Neural progenitor cell (in vitro differentiated cells): ENCODE data around the gene ZXDC. TPM values are rescaled to one million over a fixed set of nuclear protein-coding genes. Genes with fewer than 3 reads are reported as not detected.

ENCODE experiments used
- DNase-seq: peaks from one replicate; pipeline ENCODE4 v3.0.0-alpha.2; 2016; ENCODE audit warnings: low spot score
- H2AFZ ChIP-seq: fragments of 200-600 bp; sonication (generic); replicated peaks from 2 replicates; pipeline ENCODE4 v1.6.1; 2016; ENCODE audit warnings: antibody characterized with exemption
- H3F3A ChIP-seq: fragments of 200-600 bp; sonication (generic); 2 replicates; pipeline ENCODE4 v1.6.1; 2016; ENCODE audit warnings: antibody characterized with exemption, low read depth
- H3K27ac ChIP-seq: fragments of 200-600 bp; sonication (generic); 2 replicates; pipeline ENCODE4 v1.5.1; 2016; ENCODE audit warnings: mild to moderate bottlenecking
- H3K27me3 ChIP-seq: fragments of 200-600 bp; sonication (generic); 2 replicates; pipeline ENCODE4 v1.6.1; 2016; ENCODE audit warnings: mild to moderate bottlenecking, moderate library complexity
- H3K36me3 ChIP-seq: fragments of 200-600 bp; sonication (generic); 2 replicates; pipeline ENCODE4 v1.5.1; 2016
- H3K4me1 ChIP-seq: fragments of 200-600 bp; sonication (generic); 2 replicates; pipeline ENCODE4 v1.6.1; 2016; ENCODE audit warnings: mixed run types
- H3K4me2 ChIP-seq: fragments of 200-600 bp; sonication (generic); 2 replicates; pipeline ENCODE4 v1.6.1; 2016
- H3K4me3 ChIP-seq: fragments of 200-600 bp; sonication (generic); 2 replicates; pipeline ENCODE4 v1.5.1; 2016
- H3K79me2 ChIP-seq: fragments of 200-600 bp; sonication (generic); 2 replicates; pipeline ENCODE4 v1.6.1; 2016; ENCODE audit warnings: low read depth
- H3K9ac ChIP-seq: fragments of 200-600 bp; sonication (generic); 2 replicates; pipeline ENCODE4 v1.6.1; 2016
- H3K9me3 ChIP-seq: fragments of 200-600 bp; sonication (generic); 2 replicates; pipeline ENCODE4 v1.5.1; 2016; ENCODE audit warnings: low read depth
- H4K20me1 ChIP-seq: fragments of 200-600 bp; sonication (generic); 2 replicates; pipeline ENCODE4 v1.6.1; 2016; ENCODE audit warnings: low read depth
- H3K27ac Mint-ChIP-seq: 3 replicates; pipeline ENCODE4 v1.8.0; 2021; ENCODE audit warnings: mixed read lengths
- H3K27me3 Mint-ChIP-seq: 2 replicates; pipeline ENCODE4 v1.8.0; 2022; ENCODE audit warnings: low read depth, mild to moderate bottlenecking, inconsistent platforms, moderate library complexity, mixed read lengths; ENCODE audit not compliant: insufficient read depth
- H3K36me3 Mint-ChIP-seq: 3 replicates; pipeline ENCODE4 v1.8.0; 2021; ENCODE audit warnings: mixed read lengths
- H3K4me1 Mint-ChIP-seq: 3 replicates; pipeline ENCODE4 v1.8.0; 2021; ENCODE audit warnings: mixed read lengths
- H3K4me3 Mint-ChIP-seq: 3 replicates; pipeline ENCODE4 v1.8.0; 2021; ENCODE audit warnings: mild to moderate bottlenecking, moderate library complexity, mixed read lengths
- H3K9me3 Mint-ChIP-seq: 3 replicates; pipeline ENCODE4 v1.8.0; 2020; ENCODE audit warnings: mixed read lengths
- EZH2 ChIP-seq: fragments of 200-600 bp; sonication (generic); IDR thresholded peaks from 2 replicates; pipeline ENCODE4 v1.6.1; 2017; ENCODE audit warnings: antibody characterized with exemption, mild to moderate bottlenecking, moderate library complexity
- EZH2phosphoT487 ChIP-seq: fragments of 200-600 bp; sonication (generic); IDR thresholded peaks from 2 replicates; pipeline ENCODE4 v1.6.1; 2017; ENCODE audit warnings: antibody characterized with exemption
- total RNA-seq: library from RNA; depleted of rRNA; stranded (reverse); fragments of >200 nt; gene quantifications from 2 replicates; pipeline ENCODE4 v1.2.3, GENCODE V29; 2015; ENCODE audit warnings: low replicate concordance
- TF ChIP-seq, protein P1 (sequence below): fragments of 200-600 bp; sonication (generic); IDR thresholded peaks from 2 replicates; pipeline ENCODE4 v1.5.1; 2017; ENCODE audit warnings: antibody characterized with exemption, mild to moderate bottlenecking

Gene ZXDC
- total RNA-seq, 1 donor from 2014 or later, result 12.4 TPM

DNA sequence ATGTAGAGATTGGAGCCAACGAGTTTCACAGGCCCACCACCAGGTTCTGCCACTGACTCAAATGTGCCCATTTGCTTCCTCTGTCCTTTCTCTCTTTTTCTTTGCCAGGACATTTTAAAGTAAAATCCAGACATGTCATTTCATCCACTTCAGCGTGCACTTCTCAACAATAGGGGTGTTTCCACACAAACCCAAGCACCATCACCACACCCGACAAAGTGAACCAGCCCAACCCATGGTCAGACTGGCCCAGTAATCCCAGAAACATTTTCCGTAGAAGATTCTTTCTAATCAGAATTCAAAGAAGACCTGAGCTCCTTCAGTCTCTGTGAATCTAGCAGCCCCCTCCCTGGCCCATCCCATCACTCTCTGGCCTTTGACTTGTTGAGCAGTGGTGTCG is 67.6 kb downstream of the ZXDC start:
- Histone ChIP-seq H3K4me1 (no peaks in the 10 kb centered on the region), H3K36me3 (no peaks in the 10 kb centered on the region), H3K4me3 (no peak overlapping the region), H2AFZ (no peak overlapping the region), H4K20me1 (no peaks in the 10 kb centered on the region), H3K79me2 (no peaks in the 10 kb centered on the region), H3F3A (no peaks in the 10 kb centered on the region), H3K9me3 (no peaks in the 10 kb centered on the region), H3K9ac (no peak overlapping the region), H3K27ac (no peak overlapping the region), H3K4me2 (no peak overlapping the region), H3K27me3 (no peaks in the 10 kb centered on the region)
- Mint-ChIP-seq H3K36me3 (no peaks in the 10 kb centered on the region), H3K27me3 (peaks cover 6% of the 10 kb centered on the region), H3K9me3 (no peaks in the 10 kb centered on the region), H3K4me1 (no peaks in the 10 kb centered on the region), H3K27ac (no peak overlapping the region), H3K4me3 (no peak overlapping the region)
- TF ChIP-seq, protein P1, sequence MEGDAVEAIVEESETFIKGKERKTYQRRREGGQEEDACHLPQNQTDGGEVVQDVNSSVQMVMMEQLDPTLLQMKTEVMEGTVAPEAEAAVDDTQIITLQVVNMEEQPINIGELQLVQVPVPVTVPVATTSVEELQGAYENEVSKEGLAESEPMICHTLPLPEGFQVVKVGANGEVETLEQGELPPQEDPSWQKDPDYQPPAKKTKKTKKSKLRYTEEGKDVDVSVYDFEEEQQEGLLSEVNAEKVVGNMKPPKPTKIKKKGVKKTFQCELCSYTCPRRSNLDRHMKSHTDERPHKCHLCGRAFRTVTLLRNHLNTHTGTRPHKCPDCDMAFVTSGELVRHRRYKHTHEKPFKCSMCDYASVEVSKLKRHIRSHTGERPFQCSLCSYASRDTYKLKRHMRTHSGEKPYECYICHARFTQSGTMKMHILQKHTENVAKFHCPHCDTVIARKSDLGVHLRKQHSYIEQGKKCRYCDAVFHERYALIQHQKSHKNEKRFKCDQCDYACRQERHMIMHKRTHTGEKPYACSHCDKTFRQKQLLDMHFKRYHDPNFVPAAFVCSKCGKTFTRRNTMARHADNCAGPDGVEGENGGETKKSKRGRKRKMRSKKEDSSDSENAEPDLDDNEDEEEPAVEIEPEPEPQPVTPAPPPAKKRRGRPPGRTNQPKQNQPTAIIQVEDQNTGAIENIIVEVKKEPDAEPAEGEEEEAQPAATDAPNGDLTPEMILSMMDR, result no peak
- TF ChIP-seq EZH2phosphoT487, result no peak
- TF ChIP-seq EZH2, result no peak
- no peak for DNase-seq

DNA sequence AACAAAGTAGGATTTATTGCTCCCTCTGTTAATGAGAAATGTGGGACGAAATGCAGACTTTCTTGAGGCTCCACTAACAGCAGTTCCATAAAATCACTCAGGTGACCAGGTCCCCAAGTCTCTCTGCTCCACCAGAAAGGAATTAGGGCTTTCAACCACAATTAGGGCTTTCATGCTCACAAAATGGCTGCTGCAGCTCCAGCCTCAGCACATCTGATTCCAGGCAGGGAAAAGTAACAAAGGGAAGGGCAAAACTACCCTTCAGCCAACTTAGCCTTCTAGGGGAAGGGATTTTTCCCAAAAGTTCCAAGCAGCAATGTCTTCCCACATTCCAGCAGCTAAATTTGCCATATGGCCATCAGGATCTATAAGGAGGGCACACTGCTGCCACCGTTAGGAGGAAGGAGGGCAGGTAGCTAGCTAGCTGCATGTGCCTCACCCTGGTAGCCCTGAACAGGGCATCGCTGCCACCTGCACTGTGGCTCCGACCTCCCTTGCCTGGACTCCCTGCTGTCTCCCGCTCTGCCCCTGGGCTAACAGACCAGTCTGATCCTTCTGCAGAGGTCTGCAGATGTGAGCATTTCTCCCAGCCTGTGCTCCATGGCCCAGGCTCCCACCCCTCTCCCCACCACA is 68.2 kb downstream of the ZXDC start:
- no peaks in the 10 kb centered on the region for H3K36me3 Mint-ChIP-seq
- H3K4me2 ChIP-seq, result no peak overlapping the region
- H3K9ac ChIP-seq, result no peak overlapping the region
- no peaks in the 10 kb centered on the region for H3K4me1 ChIP-seq
- H3K27me3 Mint-ChIP-seq, result peaks cover 6% of the 10 kb centered on the region
- H4K20me1 ChIP-seq, result no peaks in the 10 kb centered on the region
- TF ChIP-seq EZH2 (no peak), EZH2phosphoT487 (no peak)
- TF ChIP-seq, protein P1, result no peak
- no peak overlapping the region for H3K27ac ChIP-seq
- H3K9me3 ChIP-seq, result no peaks in the 10 kb centered on the region
- no peaks in the 10 kb centered on the region for H3K9me3 Mint-ChIP-seq
- no peaks in the 10 kb centered on the region for H3K36me3 ChIP-seq
- no peaks in the 10 kb centered on the region for H3F3A ChIP-seq
- no peaks in the 10 kb centered on the region for H3K79me2 ChIP-seq
- no peak overlapping the region for H3K4me3 Mint-ChIP-seq
- no peak for DNase-seq
- no peak overlapping the region for H3K4me3 ChIP-seq
- H2AFZ ChIP-seq, result no peak overlapping the region
- H3K27me3 ChIP-seq, result no peaks in the 10 kb centered on the region
- peaks cover 4% of the 10 kb centered on the region for H3K4me1 Mint-ChIP-seq
- no peak overlapping the region for H3K27ac Mint-ChIP-seq

DNA sequence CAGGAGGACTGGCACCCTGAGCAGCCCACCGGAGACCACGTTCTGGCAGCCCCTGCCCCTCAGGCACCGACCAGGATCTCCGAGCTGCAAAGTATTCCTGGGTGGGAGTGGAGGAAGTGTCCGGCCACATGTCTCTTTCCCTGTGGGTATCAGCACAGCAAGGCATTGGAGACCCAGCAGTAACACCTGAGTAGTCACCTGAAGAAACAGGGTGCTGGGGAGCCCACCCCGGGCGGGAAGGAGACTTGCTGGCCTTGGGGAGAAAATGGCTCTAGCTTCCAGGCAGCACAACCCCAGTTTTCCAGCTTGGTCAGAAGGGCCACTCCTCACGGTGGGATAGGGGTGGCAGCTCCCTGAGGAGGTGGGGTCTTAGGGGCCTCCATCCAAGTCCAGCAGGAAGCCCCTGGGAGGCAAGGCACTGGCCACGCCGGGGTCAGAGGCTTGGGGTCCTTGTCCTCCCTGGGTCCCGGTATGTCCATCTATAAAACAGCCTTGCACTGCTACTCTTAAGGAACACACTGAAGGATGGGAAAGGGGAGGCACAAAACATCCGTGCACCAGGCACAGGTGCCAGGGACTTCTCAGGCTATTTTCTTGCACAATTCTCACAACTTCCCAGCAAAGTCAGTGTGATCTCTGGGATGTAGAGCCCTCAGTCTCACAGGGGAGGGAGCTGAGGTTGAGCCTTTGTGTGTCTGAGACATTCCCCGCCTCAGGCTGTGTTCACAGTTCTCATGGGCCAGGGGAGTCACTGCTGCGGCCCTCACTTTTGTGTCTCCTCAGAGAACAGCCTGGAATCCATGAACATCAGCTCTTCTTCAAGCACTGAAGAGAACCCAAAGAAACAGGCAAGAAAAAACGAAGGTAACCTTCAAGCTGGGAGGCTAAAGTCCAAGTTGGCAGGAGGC is 69.0 kb downstream of the ZXDC start:
- H3K9me3 ChIP-seq, result no peaks in the 10 kb centered on the region
- TF ChIP-seq EZH2, result no peak
- peaks cover 6% of the 10 kb centered on the region for H3K27me3 Mint-ChIP-seq
- H3K4me3 Mint-ChIP-seq, result no peak overlapping the region
- no peak overlapping the region for H3K4me3 ChIP-seq
- no peaks in the 10 kb centered on the region for H3K36me3 Mint-ChIP-seq
- H3K4me2 ChIP-seq, result no peak overlapping the region
- DNase-seq, result no peak
- H3K4me1 Mint-ChIP-seq, result peaks cover 11% of the 10 kb centered on the region
- no peak overlapping the region for H3K9ac ChIP-seq
- no peak overlapping the region for H3K27ac Mint-ChIP-seq
- H3K36me3 ChIP-seq, result no peaks in the 10 kb centered on the region
- no peaks in the 10 kb centered on the region for H3K4me1 ChIP-seq
- no peaks in the 10 kb centered on the region for H3F3A ChIP-seq
- no peak overlapping the region for H3K27ac ChIP-seq
- H4K20me1 ChIP-seq, result no peaks in the 10 kb centered on the region
- no peaks in the 10 kb centered on the region for H3K27me3 ChIP-seq
- H2AFZ ChIP-seq, result no peak overlapping the region
- H3K79me2 ChIP-seq, result no peaks in the 10 kb centered on the region
- no peaks in the 10 kb centered on the region for H3K9me3 Mint-ChIP-seq
